Measurements from ENCODE around the gene LASP1.

LASP1 gene

GRCh38 chr17:38892620-38893019 lies 22.8 kb downstream of the LASP1 start:
- no peak for TF ChIP-seq CTCF (IDR thresholded peaks at IDR 0.05; ENCODE audit: insufficient read depth, missing control alignments)
- FAIRE-seq (no peak), DNase-seq (ENCODE audit: insufficient read length, low spot score) (no peak)

- FAIRE-seq (no peak), DNase-seq (ENCODE audit: insufficient read length, low spot score) (no peak)
- TF ChIP-seq CTCF (IDR thresholded peaks at IDR 0.05; ENCODE audit: insufficient read depth, missing control alignments), result no peak
Measured at GRCh38 chr17:38893113-38893512, 23.3 kb downstream of the LASP1 start.

GRCh38 chr17:38893607-38894006 lies 23.7 kb downstream of the LASP1 start:
- no peak for TF ChIP-seq CTCF (IDR thresholded peaks at IDR 0.05; ENCODE audit: insufficient read depth, missing control alignments)
- FAIRE-seq (no peak), DNase-seq (ENCODE audit: insufficient read length, low spot score) (no peak)

- no peak for FAIRE-seq
- no peak for DNase-seq (ENCODE audit: insufficient read length, low spot score)
- TF ChIP-seq CTCF (IDR thresholded peaks at IDR 0.05; ENCODE audit: insufficient read depth, missing control alignments), result no peak
Measured at GRCh38 chr17:38894276-38894675, 24.4 kb downstream of the LASP1 start.

- no peak for FAIRE-seq
- no peak for TF ChIP-seq CTCF (IDR thresholded peaks at IDR 0.05; ENCODE audit: insufficient read depth, missing control alignments)
- no peak for DNase-seq (ENCODE audit: insufficient read length, low spot score)
Measured at GRCh38 chr17:38896346-38896954, 26.6 kb downstream of the LASP1 start.

- no peak for TF ChIP-seq CTCF (IDR thresholded peaks at IDR 0.05; ENCODE audit: insufficient read depth, missing control alignments)
- no peak for FAIRE-seq
- no peak for DNase-seq (ENCODE audit: insufficient read length, low spot score)
Measured at GRCh38 chr17:38897176-38897575, 27.3 kb downstream of the LASP1 start.

GRCh38 chr17:38897671-38898290 lies 27.9 kb downstream of the LASP1 start:
- TF ChIP-seq CTCF (IDR thresholded peaks at IDR 0.05; ENCODE audit: insufficient read depth, missing control alignments), result no peak
- no peak for DNase-seq (ENCODE audit: insufficient read length, low spot score)
- no peak for FAIRE-seq

Measured in D721Med (cell line).